Peyer's patch (tissue), 4 donors: ENCODE results near the gene KLC1.

ENCODE experiments used
- POLR2A ChIP-seq, 2 donors: fragments of 450-650 bp; IDR thresholded peaks; one replicate each; pipeline ENCODE4 v1.5.1; 2017; ENCODE audit warnings: antibody characterized with exemption in 2 of 2, mild to moderate bottlenecking in 2 of 2, moderate library complexity in 2 of 2
- TF ChIP-seq, protein P1 (sequence below), 6 experiments: fragments of 450-650 bp in 4 of 6; fragments of 200-600 bp in 2 of 6; sonication (generic) in 1 of 6; IDR thresholded peaks; one replicate each; pipeline ENCODE4 v1.5.1; 2017 to 2019; ENCODE audit warnings: antibody characterized with exemption in 6 of 6, mild to moderate bottlenecking in 3 of 6, moderate library complexity in 1 of 6

DNA sequence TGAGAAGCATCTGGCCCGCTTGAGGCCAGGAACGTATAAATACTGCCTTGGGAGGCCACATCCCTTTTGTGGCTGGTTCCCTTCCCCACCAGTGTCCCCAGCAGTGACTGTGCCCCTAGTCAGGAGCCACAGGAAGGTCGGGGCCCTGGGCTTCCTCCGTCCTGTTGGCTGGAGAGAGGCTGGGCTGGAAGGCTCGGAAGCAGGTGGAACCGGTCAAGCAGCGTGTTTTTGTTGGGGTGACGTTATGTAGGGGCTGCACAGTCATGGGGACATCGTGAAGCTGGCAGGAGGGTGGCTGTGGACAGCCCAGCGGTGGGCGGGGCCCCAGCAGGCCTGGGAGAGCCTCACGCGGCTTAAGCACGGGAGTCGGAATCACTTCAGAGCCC, 76.1 kb downstream of the KLC1 start:
- TF ChIP-seq POLR2A (IDR thresholded peaks at IDR 0.05): no peak
- TF ChIP-seq, protein P1, sequence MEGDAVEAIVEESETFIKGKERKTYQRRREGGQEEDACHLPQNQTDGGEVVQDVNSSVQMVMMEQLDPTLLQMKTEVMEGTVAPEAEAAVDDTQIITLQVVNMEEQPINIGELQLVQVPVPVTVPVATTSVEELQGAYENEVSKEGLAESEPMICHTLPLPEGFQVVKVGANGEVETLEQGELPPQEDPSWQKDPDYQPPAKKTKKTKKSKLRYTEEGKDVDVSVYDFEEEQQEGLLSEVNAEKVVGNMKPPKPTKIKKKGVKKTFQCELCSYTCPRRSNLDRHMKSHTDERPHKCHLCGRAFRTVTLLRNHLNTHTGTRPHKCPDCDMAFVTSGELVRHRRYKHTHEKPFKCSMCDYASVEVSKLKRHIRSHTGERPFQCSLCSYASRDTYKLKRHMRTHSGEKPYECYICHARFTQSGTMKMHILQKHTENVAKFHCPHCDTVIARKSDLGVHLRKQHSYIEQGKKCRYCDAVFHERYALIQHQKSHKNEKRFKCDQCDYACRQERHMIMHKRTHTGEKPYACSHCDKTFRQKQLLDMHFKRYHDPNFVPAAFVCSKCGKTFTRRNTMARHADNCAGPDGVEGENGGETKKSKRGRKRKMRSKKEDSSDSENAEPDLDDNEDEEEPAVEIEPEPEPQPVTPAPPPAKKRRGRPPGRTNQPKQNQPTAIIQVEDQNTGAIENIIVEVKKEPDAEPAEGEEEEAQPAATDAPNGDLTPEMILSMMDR (IDR thresholded peaks at IDR 0.05): no peak
